ENCODE measurements around the gene POPDC2.

- TF ChIP-seq CTCF (IDR thresholded peaks at IDR 0.05; ENCODE audit: insufficient read depth, low read depth, low read length) (no peak), EZH2 (IDR thresholded peaks at IDR 0.05; ENCODE audit: insufficient read depth, low read length) (no peak)
These were observed 23.0 kb upstream of the POPDC2 start for GRCh38 chr3:119683421-119683820.

Measured in astrocyte (in vitro differentiated cells and primary cell).